ENCODE measurements around the gene KCNQ1.

GRCh38 chr11:2808850-2809846 lies 364.3 kb downstream of the KCNQ1 start:
- TF ChIP-seq POLR2AphosphoS5 (IDR thresholded peaks at IDR 0.05) (no peak), CTCF (IDR thresholded peaks at IDR 0.05) (no peak), POLR2A (IDR thresholded peaks at IDR 0.05) (no peak), EP300 (IDR thresholded peaks at IDR 0.05; ENCODE audit: low read depth) (no peak)
